GM12865 (cell line): Measurements from ENCODE around the gene TTYH1.

Experiments used
- DNase-seq: peaks from one replicate; pipeline ENCODE4 v3.0.0; 2010; ENCODE audit warnings: low read depth
- H3K4me3 ChIP-seq: 2 replicates; pipeline ENCODE4 v1.5.1; 2011; ENCODE audit warnings: mild to moderate bottlenecking, low read depth, low read length, control low read depth
- CTCF ChIP-seq: IDR thresholded peaks from 2 replicates; pipeline ENCODE4 v1.5.1; 2011; ENCODE audit warnings: low read length, control low read depth, low read depth, inconsistent platforms; ENCODE audit not compliant: insufficient read depth; ENCODE audit errors: missing control alignments

Gene TTYH1

GRCh38 chr19:54430306-54431254 lies 15.3 kb downstream of the TTYH1 start:
- DNase-seq, result no peak
- TF ChIP-seq CTCF, result no peak
- H3K4me3 ChIP-seq, result no peak overlapping the region

- H3K4me3 ChIP-seq, result no peak overlapping the region
- no peak for DNase-seq
- no peak for TF ChIP-seq CTCF
Observed at GRCh38 chr19:54431255-54431838, 16.1 kb downstream of the TTYH1 start.

- no peak overlapping the region for H3K4me3 ChIP-seq
- DNase-seq, result no peak
- TF ChIP-seq CTCF, result no peak
Observed at GRCh38 chr19:54432144-54432738, 17.0 kb downstream of the TTYH1 start.

GRCh38 chr19:54433697-54434096 lies 18.4 kb downstream of the TTYH1 start:
- no peak for DNase-seq
- H3K4me3 ChIP-seq, result no peak overlapping the region
- TF ChIP-seq CTCF, result no peak

GRCh38 chr19:54434112-54434872 lies 19.0 kb downstream of the TTYH1 start:
- no peak overlapping the region for H3K4me3 ChIP-seq
- no peak for DNase-seq
- TF ChIP-seq CTCF, result no peak

GRCh38 chr19:54434873-54435214 lies 19.6 kb downstream of the TTYH1 start:
- H3K4me3 ChIP-seq, result no peak overlapping the region
- no peak for TF ChIP-seq CTCF
- DNase-seq, result no peak
